DOHH2 (cell line): ENCODE measurements around the gene ITGB8.

Experiments
- EZH2phosphoT487 ChIP-seq: fragments of 200-600 bp; sonication (generic); IDR thresholded peaks from 2 replicates; pipeline ENCODE4 v1.6.1; 2017; ENCODE audit warnings: borderline replicate concordance, mild to moderate bottlenecking, antibody characterized with exemption, low read length, moderate library complexity, mixed read lengths
- TF ChIP-seq, protein P1 (sequence below): fragments of 200-600 bp; sonication (generic); IDR thresholded peaks from one replicate; pipeline ENCODE4 v1.5.1; 2014; ENCODE audit warnings: antibody characterized with exemption, mild to moderate bottlenecking, low read depth, low read length; ENCODE audit not compliant: poor library complexity, severe bottlenecking

DNA sequence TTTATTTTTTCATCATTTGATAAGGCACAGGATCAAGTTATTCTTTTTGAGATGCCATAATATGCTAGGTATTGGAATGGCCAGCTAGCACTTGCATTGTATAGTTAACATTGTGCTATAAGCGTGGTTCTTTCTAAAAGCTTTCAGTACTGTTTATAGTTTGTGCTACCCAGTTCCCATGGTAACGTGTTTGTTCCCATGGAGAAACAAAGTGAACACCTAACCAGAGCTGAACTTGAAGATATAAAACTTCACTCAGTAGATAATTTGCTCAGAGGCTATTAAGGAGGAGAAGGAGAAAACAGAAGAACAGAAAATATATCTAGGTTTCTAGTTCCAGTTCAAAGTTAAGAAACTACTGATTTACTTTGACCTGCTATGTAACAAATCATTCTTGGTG is 23.6 kb upstream of the ITGB8 start:
- TF ChIP-seq, protein P1, sequence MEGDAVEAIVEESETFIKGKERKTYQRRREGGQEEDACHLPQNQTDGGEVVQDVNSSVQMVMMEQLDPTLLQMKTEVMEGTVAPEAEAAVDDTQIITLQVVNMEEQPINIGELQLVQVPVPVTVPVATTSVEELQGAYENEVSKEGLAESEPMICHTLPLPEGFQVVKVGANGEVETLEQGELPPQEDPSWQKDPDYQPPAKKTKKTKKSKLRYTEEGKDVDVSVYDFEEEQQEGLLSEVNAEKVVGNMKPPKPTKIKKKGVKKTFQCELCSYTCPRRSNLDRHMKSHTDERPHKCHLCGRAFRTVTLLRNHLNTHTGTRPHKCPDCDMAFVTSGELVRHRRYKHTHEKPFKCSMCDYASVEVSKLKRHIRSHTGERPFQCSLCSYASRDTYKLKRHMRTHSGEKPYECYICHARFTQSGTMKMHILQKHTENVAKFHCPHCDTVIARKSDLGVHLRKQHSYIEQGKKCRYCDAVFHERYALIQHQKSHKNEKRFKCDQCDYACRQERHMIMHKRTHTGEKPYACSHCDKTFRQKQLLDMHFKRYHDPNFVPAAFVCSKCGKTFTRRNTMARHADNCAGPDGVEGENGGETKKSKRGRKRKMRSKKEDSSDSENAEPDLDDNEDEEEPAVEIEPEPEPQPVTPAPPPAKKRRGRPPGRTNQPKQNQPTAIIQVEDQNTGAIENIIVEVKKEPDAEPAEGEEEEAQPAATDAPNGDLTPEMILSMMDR, result no peak
- no peak for TF ChIP-seq EZH2phosphoT487
